ENCODE results near the gene ARMH3. TPM values are rescaled to one million over a fixed set of nuclear protein-coding genes. Genes with fewer than 3 reads are reported as not detected.

ARMH3 gene
- total RNA-seq, 1 experiment from 2014 or later, result 9.7 TPM

- Histone ChIP-seq H3F3A (ENCODE audit: low read length, unreplicated experiment) (no peaks in the 10 kb centered on the region), H3K4me2 (ENCODE audit: low read length) (no peak overlapping the region), H3K27me3 (ENCODE audit: low read length) (no peaks in the 10 kb centered on the region), H4K20me1 (ENCODE audit: low read length) (no peaks in the 10 kb centered on the region), H3K36me3 (ENCODE audit: low read depth, low read length) (no peaks in the 10 kb centered on the region), H3K4me3 (ENCODE audit: low read length) (no peak overlapping the region), H3K9me3 (ENCODE audit: low read length) (no peaks in the 10 kb centered on the region), H3K9me2 (replicated peaks; ENCODE audit: low read length) (no peaks in the 10 kb centered on the region), H3K4me1 (ENCODE audit: insufficient read depth, low read length) (no peaks in the 10 kb centered on the region), H3K79me2 (ENCODE audit: low read length) (no peaks in the 10 kb centered on the region), H3K27ac (ENCODE audit: low read length) (no peak overlapping the region), H3K9ac (ENCODE audit: low read length) (no peak overlapping the region), H2AFZ (ENCODE audit: low read length) (no peak overlapping the region)
- POLR2A ChIA-PET (ENCODE audit: unreplicated experiment), result no interaction called here
- TF ChIP-seq EZH2 (IDR thresholded peaks at IDR 0.05; ENCODE audit: low read length, unreplicated experiment) (no peak), EZH2phosphoT487 (IDR thresholded peaks at IDR 0.05; ENCODE audit: borderline replicate concordance, low read length) (no peak), CTCF (conservative IDR thresholded peaks at IDR 0.05; ENCODE audit: low read depth, low read length) (no peak)
- DNase-seq (no peak), ATAC-seq (no peak)
- intact Hi-C loops (cut with micrococcal nuclease), result no loop called here
- CTCF ChIA-PET, result no interaction called here
- BruUV-seq (replicated peaks), result no TSS peak
Observed at GRCh38 chr10:101922846-101923245, 133.1 kb downstream of the ARMH3 start.

- Histone ChIP-seq H2AFZ (ENCODE audit: low read length) (no peak overlapping the region), H3K27ac (ENCODE audit: low read length) (no peak overlapping the region), H3K9ac (ENCODE audit: low read length) (no peak overlapping the region), H3F3A (ENCODE audit: low read length, unreplicated experiment) (no peaks in the 10 kb centered on the region), H3K4me3 (ENCODE audit: low read length) (no peak overlapping the region), H3K4me2 (ENCODE audit: low read length) (no peak overlapping the region), H3K36me3 (ENCODE audit: low read depth, low read length) (no peaks in the 10 kb centered on the region), H4K20me1 (ENCODE audit: low read length) (no peaks in the 10 kb centered on the region), H3K4me1 (ENCODE audit: insufficient read depth, low read length) (no peaks in the 10 kb centered on the region), H3K27me3 (ENCODE audit: low read length) (no peaks in the 10 kb centered on the region), H3K9me3 (ENCODE audit: low read length) (no peaks in the 10 kb centered on the region), H3K9me2 (replicated peaks; ENCODE audit: low read length) (no peaks in the 10 kb centered on the region), H3K79me2 (ENCODE audit: low read length) (no peaks in the 10 kb centered on the region)
- DNase-seq, result no peak
- intact Hi-C loops (cut with micrococcal nuclease), result no loop called here
- ChIA-PET POLR2A (ENCODE audit: unreplicated experiment) (no interaction called here), CTCF (no interaction called here)
- TF ChIP-seq EZH2 (IDR thresholded peaks at IDR 0.05; ENCODE audit: low read length, unreplicated experiment) (no peak), EZH2phosphoT487 (IDR thresholded peaks at IDR 0.05; ENCODE audit: borderline replicate concordance, low read length) (no peak)
- BruUV-seq (replicated peaks), result no TSS peak
- ATAC-seq, result no peak
Observed at GRCh38 chr10:101920546-101920945, 135.4 kb downstream of the ARMH3 start.

- Histone ChIP-seq H3K36me3 (ENCODE audit: low read depth, low read length) (no peaks in the 10 kb centered on the region), H3K9me3 (ENCODE audit: low read length) (no peaks in the 10 kb centered on the region), H3K27me3 (ENCODE audit: low read length) (no peaks in the 10 kb centered on the region), H3K27ac (ENCODE audit: low read length) (no peak overlapping the region), H3K4me3 (ENCODE audit: low read length) (no peak overlapping the region), H3K9ac (ENCODE audit: low read length) (no peak overlapping the region), H3K4me1 (ENCODE audit: insufficient read depth, low read length) (no peaks in the 10 kb centered on the region), H3K4me2 (ENCODE audit: low read length) (no peak overlapping the region), H4K20me1 (ENCODE audit: low read length) (no peaks in the 10 kb centered on the region), H2AFZ (ENCODE audit: low read length) (no peak overlapping the region), H3F3A (ENCODE audit: low read length, unreplicated experiment) (no peaks in the 10 kb centered on the region), H3K79me2 (ENCODE audit: low read length) (no peaks in the 10 kb centered on the region), H3K9me2 (replicated peaks; ENCODE audit: low read length) (no peaks in the 10 kb centered on the region)
- no peak for TF ChIP-seq EZH2 (IDR thresholded peaks at IDR 0.05; ENCODE audit: low read length, unreplicated experiment)
- no peak for TF ChIP-seq CTCF (conservative IDR thresholded peaks at IDR 0.05; ENCODE audit: low read depth, low read length)
- no peak for TF ChIP-seq EZH2phosphoT487 (IDR thresholded peaks at IDR 0.05; ENCODE audit: borderline replicate concordance, low read length)
- ChIA-PET POLR2A (ENCODE audit: unreplicated experiment) (no interaction called here), CTCF (no interaction called here)
- no peak for DNase-seq
- intact Hi-C loops (cut with micrococcal nuclease), result no loop called here
- ATAC-seq, result no peak
- no TSS peak for BruUV-seq (replicated peaks)
Observed at GRCh38 chr10:101919026-101919770, 136.8 kb downstream of the ARMH3 start.

Data from PC-3 (cell line).